Retinal pigment epithelial cell (primary cell): ENCODE data around the gene C14orf180.
A peak's percentile ranks its signal among the peaks of the same experiment; 100 is the strongest.

Source experiments
- DNase-seq: peaks from one replicate; pipeline ENCODE4 v3.0.0-alpha.2; 2010; ENCODE audit warnings: low read depth
- H3K4me3 ChIP-seq: 2 replicates; pipeline ENCODE4 v1.5.1; 2011; ENCODE audit warnings: mild to moderate bottlenecking, low read length, control low read depth, moderate library complexity
- TF ChIP-seq, protein P1 (sequence below): conservative IDR thresholded peaks from 2 replicates; pipeline ENCODE4 v1.5.1; 2011; ENCODE audit warnings: low read depth, low read length, control low read depth, inconsistent platforms

The C14orf180 gene

DNA sequence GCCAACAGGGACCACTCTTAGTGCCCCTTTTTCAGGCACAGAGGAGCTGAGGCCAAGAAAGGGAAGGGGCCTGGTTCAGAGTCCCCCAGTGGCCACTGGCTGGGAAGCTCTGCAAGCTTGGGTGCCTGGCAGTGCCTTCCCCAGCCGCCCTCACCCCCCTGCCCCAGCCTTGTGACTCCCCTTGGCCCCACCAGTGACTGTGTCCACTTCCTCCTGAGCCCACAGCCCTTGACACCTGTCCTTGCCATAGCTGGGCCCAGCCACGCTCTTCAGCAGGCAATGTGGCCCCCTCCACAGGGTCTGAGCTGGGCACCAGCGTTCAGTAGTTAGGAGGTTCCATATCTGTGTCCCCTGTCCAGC, 19.0 kb upstream of the C14orf180 start:
- H3K4me3 ChIP-seq, result no peak overlapping the region
- TF ChIP-seq, protein P1, sequence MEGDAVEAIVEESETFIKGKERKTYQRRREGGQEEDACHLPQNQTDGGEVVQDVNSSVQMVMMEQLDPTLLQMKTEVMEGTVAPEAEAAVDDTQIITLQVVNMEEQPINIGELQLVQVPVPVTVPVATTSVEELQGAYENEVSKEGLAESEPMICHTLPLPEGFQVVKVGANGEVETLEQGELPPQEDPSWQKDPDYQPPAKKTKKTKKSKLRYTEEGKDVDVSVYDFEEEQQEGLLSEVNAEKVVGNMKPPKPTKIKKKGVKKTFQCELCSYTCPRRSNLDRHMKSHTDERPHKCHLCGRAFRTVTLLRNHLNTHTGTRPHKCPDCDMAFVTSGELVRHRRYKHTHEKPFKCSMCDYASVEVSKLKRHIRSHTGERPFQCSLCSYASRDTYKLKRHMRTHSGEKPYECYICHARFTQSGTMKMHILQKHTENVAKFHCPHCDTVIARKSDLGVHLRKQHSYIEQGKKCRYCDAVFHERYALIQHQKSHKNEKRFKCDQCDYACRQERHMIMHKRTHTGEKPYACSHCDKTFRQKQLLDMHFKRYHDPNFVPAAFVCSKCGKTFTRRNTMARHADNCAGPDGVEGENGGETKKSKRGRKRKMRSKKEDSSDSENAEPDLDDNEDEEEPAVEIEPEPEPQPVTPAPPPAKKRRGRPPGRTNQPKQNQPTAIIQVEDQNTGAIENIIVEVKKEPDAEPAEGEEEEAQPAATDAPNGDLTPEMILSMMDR, result no peak
- DNase-seq, result no peak

DNA sequence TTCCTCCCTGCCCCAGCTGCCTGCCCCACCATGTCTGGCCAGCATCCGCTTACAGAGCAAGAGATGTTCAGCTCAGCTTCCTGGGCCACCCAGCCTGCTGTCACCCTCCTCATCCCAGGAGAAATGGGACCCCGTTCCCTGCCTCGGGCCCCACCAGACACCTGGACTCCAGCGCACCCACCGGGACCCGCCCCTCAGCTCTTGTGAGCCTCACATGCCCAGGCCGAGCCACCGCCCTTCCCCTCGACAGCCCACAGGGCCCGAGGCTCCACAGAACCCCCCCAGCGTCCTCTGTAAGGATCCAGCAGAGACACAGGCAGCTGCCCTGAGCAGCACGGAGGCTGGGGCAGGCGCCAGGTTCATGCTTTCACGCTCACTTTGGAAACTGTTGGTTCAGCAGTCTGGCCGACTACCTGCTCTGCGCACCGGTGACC, 18.4 kb upstream of the C14orf180 start:
- no peak for DNase-seq
- TF ChIP-seq, protein P1, result no peak
- H3K4me3 ChIP-seq, result no peak overlapping the region

DNA sequence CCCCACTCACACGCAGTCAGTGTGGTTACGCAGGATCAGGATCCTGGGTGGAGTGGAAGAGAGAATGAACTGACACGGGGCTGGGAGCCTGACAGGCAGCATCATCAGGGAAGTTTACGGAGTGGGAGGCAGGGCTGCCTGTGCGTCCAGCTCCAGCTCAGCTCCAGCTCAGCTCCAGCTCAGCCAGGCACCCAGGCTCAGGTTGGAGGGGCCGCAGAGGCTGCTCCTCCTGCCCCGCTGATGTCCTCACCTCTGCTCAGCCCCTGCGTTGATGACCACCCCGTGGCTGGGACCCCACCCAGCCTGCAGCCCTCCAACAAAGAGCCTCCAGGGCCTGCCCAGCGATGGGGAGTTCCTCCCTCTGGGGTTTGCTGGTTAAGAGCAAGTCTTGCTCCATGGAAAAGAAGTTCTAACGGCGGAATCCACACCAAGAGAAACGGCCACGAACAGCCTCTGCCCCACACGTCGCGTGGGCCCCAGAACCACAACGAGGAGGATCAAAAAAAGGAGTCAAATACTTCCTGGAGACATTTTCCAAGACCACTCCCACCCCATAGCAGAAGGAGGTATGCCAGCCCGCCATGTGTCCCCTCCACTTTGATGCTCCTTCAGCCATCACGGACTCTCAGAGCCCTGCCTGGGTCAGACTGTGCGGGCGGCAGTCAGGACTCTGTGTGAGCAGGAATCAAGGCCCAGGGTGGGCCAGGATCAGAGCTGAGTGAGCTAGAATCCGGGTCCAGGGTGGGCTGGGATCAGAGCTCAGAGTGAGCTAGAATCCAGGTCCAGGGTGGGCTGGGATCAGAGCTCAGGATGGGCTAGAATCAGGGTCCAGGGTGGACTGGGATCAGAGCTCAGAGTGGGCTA, 17.7 kb upstream of the C14orf180 start:
- DNase-seq, result no peak
- TF ChIP-seq, protein P1, result no peak
- H3K4me3 ChIP-seq, result no peak overlapping the region

DNA sequence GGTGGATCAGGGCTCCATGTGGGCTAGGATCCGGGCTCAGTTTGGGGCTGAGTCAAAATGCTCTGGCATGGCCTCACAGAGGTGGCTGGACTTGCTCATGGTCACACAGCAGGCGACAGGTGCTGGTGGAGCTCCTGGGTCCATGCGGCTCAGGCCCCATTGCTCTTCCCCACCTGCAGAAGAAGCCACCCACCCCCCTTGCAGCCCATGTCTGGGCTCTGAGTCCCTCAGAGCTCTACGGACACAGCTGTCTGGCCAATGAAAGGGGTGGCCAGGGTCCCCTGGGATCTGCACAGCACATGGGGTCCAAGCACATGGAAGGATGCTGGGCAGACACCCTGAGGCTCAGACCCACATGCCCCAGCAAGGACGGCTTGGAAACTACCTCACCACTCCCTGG, 17.0 kb upstream of the C14orf180 start:
- TF ChIP-seq, protein P1, result no peak
- H3K4me3 ChIP-seq, result no peak overlapping the region
- DNase-seq, result no peak

DNA sequence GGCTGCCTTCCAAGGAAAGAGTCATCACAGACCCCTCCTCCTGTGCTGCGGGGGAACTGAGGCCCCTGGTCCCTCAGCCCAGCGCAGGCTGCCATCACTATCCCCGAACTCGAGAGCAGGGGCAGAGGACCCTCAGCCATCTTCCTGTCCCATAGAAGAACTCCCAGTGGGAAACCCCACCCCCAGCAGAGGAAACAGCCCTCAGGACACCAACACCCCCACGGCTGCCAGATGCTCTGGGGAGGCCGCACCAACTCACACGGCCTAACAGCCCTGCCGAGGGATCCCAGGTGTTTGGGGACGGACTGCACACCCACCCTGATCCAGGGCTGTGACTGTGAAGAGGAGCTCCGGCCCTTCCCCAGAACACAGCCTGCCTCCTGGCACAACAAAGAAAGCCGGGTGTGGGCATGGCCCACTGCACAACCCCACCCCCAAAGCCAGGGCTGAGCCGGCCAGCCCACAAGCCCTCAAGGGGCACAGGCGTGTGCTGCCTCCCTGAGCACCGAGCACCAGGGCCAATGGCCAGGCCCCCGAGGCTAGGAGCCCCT, 16.3 kb upstream of the C14orf180 start:
- no peak overlapping the region for H3K4me3 ChIP-seq
- TF ChIP-seq, protein P1, result no peak
- DNase-seq, result no peak

DNA sequence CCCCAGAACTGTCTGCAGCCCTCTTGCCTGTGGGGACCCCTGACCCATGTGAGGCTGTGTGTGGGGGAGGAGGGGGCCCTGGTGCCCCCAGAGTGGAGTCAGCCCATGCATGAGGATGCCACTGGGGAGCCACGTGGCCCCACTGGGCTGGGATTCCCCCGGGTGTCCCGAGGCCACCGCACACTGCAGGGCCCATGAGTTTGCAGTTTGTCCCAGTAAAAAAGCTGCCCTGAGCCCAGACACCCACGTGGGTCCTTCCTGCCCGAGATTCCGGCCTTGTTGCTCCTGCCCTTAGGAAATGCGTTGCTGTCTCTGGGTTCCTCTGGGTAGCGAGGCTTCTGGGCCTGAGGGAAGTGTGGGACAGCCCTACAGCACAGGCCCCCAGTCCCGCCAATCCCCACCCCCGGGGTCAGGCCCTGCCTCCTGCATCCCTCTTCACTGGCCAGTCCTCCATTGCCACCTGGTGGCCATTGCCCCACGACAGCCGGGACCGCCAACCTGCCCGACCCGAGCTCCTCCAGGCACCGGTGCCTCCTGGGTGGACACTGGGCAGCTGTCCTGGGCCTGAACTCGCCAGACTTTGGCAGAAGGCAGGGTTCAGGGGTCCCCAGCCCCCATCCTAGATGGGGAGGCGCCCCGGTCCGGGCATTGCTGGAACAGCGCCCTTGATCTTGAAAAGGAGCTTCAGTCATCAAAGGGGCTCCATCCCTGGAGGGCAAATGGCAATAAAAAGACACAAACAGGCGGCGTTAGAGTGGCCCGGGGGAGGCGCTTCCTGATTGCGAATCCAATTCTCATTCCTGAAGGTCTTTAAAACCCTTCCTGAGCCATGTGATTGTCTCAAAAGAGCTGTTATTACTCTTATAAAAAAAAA, 15.6 kb upstream of the C14orf180 start:
- no peak for DNase-seq
- TF ChIP-seq, protein P1, result peak; percentile 86
- no peak overlapping the region for H3K4me3 ChIP-seq
